Neutrophil (primary cell): Measurements from ENCODE around the gene ADAMTSL3.

Source experiments
- H3K27ac ChIP-seq: fragments of 200-600 bp; sonication (generic); 2 replicates; pipeline ENCODE4 v1.5.1; 2016; ENCODE audit warnings: mild to moderate bottlenecking, moderate library complexity
- H3K27me3 ChIP-seq: fragments of 200-600 bp; sonication (generic); 2 replicates; pipeline ENCODE4 v1.6.0; 2016; ENCODE audit warnings: mild to moderate bottlenecking
- H3K36me3 ChIP-seq: fragments of 200-600 bp; sonication (generic); 2 replicates; pipeline ENCODE4 v1.5.1; 2017
- H3K4me1 ChIP-seq, 2 experiments: fragments of 200-600 bp in 1 of 2; sonication (generic) in 1 of 2; 1 replicate in 1 of 2; 2 replicates in 1 of 2; pipeline versions ENCODE4 v1.5.1 to v1.6.1; 2013 to 2016; ENCODE audit warnings: low read depth in 1 of 2, low read length in 1 of 2, mild to moderate bottlenecking in 1 of 2, moderate library complexity in 1 of 2; ENCODE audit not compliant: control insufficient read depth in 1 of 2, insufficient read depth in 1 of 2
- H3K4me3 ChIP-seq, 2 experiments: fragments of 200-600 bp in 1 of 2; sonication (generic) in 1 of 2; 1 replicate in 1 of 2; 2 replicates in 1 of 2; pipeline ENCODE4 v1.5.1; 2013 to 2016; ENCODE audit warnings: low read depth in 1 of 2, low read length in 1 of 2, mild to moderate bottlenecking in 1 of 2, moderate library complexity in 1 of 2
- H3K9me3 ChIP-seq: fragments of 200-600 bp; sonication (generic); 2 replicates; pipeline ENCODE4 v1.5.1; 2016
- TF ChIP-seq, protein P1 (sequence below): fragments of 200-600 bp; sonication (generic); IDR thresholded peaks from 2 replicates; pipeline ENCODE4 v1.5.1; 2016; ENCODE audit warnings: antibody characterized with exemption

The ADAMTSL3 gene

DNA sequence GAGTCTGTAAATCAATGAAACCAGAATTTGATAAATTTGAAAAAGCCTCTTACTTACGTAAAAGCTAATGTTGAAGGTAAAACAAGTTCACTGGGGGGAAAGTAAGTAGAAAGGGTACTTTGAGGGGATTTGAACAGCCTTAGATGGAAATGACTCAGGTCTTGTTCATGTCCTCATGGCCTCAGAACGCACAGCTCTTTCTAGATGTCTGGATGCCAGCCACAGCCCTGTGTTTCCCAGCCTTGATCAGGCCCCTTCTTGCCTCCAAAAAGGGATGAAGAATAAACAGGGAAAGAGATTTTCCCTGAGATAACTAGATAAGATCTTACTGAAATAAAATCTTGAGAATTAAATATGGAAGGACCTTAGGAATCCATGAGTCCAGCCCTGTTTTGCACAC is 344.6 kb downstream of the ADAMTSL3 start:
- Histone ChIP-seq H3K27me3 (no peaks in the 10 kb centered on the region), H3K27ac (no peak overlapping the region), H3K4me1 (no peaks in the 10 kb centered on the region), H3K9me3 (no peaks in the 10 kb centered on the region), H3K36me3 (no peaks in the 10 kb centered on the region), H3K4me3 (no peak overlapping the region)
- TF ChIP-seq, protein P1, sequence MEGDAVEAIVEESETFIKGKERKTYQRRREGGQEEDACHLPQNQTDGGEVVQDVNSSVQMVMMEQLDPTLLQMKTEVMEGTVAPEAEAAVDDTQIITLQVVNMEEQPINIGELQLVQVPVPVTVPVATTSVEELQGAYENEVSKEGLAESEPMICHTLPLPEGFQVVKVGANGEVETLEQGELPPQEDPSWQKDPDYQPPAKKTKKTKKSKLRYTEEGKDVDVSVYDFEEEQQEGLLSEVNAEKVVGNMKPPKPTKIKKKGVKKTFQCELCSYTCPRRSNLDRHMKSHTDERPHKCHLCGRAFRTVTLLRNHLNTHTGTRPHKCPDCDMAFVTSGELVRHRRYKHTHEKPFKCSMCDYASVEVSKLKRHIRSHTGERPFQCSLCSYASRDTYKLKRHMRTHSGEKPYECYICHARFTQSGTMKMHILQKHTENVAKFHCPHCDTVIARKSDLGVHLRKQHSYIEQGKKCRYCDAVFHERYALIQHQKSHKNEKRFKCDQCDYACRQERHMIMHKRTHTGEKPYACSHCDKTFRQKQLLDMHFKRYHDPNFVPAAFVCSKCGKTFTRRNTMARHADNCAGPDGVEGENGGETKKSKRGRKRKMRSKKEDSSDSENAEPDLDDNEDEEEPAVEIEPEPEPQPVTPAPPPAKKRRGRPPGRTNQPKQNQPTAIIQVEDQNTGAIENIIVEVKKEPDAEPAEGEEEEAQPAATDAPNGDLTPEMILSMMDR: no peak

DNA sequence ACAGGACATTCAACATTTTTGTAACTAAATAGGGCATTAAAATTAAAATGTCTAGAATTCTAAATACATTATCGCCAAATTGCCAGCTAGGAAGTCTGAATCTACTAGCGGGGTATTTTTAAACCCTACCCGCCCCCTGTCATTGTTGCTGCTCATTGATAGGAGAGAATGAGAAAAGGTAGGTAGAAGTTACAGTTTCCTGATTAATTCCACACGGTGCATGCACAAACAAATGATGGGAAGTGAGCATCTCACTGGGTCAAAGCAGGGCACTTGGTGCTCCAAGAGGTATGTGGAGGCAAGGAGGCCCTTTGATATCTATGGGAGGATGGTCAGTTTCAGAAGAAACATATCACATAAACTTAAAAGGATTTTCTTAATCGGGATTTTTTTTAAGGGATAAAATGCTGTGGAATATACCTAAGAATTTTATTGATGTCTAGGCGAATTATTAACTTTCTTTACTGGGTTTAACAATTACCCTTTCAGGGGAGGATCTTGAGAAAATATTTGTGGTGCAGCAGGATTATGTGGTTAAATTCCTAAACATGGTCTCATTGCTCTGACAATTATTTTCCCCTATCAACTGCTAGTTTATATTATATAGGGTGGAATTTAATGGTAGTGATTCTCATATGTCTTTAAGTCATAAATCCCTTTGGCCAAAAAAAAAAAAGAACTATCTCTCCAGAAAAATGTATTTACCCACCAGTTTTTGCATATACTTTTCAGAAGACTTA is 345.6 kb downstream of the ADAMTSL3 start:
- H3K27ac ChIP-seq: no peak overlapping the region
- no peak overlapping the region for H3K4me3 ChIP-seq
- no peaks in the 10 kb centered on the region for H3K36me3 ChIP-seq
- H3K4me1 ChIP-seq: no peaks in the 10 kb centered on the region
- no peaks in the 10 kb centered on the region for H3K27me3 ChIP-seq
- TF ChIP-seq, protein P1: no peak
- no peaks in the 10 kb centered on the region for H3K9me3 ChIP-seq

DNA sequence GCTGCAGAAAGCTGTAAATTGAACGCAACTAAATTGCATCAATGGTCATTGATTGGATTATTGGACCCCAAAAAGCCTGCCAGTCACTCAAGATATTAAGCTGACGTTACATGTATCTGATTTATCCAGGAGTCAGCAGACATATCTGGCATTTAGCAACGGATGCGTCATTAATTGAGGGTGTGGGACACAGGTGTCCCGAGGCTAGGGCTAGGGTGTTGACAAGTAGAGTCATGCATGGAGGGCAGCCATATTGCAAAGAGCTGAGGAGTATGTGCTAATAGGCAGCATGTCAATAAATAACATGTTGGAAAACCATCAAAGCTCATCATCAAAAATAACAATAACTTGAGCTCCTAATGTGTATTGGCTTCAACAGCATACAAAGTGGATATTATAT is 347.1 kb downstream of the ADAMTSL3 start:
- H3K36me3 ChIP-seq: no peaks in the 10 kb centered on the region
- TF ChIP-seq, protein P1: no peak
- no peaks in the 10 kb centered on the region for H3K9me3 ChIP-seq
- H3K27ac ChIP-seq: no peak overlapping the region
- no peaks in the 10 kb centered on the region for H3K27me3 ChIP-seq
- no peaks in the 10 kb centered on the region for H3K4me1 ChIP-seq
- H3K4me3 ChIP-seq: no peak overlapping the region

DNA sequence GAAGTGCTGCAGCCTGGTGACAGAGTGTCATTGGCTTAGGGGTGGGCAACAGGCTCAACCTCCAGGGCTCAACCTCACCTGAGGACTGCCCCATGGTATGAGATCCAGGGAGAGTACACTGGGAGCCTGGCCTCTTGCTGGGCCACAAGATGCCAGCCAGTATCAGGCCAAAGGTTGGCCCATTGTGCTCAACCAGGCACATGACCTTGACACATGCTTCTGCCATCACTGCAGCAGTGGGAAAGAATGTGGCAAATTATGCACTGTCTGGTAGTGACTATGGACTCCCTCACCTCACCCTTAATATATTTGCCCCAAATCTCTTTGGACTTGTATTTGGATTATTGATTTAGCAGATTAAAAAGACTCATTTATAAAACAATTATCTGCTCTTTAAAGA is 347.7 kb downstream of the ADAMTSL3 start:
- Histone ChIP-seq H3K27ac (no peak overlapping the region), H3K36me3 (no peaks in the 10 kb centered on the region), H3K4me1 (no peaks in the 10 kb centered on the region), H3K4me3 (no peak overlapping the region), H3K9me3 (no peaks in the 10 kb centered on the region), H3K27me3 (no peaks in the 10 kb centered on the region)
- TF ChIP-seq, protein P1: no peak

DNA sequence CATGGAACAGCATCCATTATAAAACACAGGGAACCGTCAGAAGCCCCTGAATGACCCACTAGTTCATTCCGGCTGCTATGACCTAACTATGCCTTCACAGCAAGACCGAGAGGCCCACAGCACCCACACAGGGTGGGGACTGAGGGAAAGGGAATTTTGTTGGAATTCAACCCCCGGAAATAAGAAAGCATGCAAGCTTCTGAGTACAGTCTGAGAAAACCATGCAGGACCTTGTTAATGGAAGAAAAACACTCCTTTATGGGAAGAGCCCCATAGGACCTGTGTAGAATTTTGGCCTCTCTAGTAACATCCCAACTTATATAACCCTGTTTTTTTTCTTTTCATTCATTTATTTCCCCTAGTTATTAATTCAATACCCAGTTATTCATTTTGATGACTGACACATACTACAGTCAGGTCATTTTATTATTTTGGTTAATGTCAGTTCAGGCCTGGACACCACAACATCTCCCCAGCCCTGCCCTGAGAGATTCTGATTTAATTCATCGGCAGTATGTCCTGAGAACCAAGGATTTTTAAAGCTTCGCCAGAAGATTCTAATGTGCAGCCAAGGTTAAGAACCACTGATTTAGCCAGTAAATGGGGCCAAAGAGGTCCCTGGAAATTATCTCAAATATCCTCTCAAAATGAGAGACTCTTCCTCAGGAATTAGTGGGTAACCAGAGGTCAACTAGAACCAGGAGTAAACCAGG is 350.0 kb downstream of the ADAMTSL3 start:
- H3K4me3 ChIP-seq: no peak overlapping the region
- no peak overlapping the region for H3K27ac ChIP-seq
- H3K27me3 ChIP-seq: no peaks in the 10 kb centered on the region
- no peaks in the 10 kb centered on the region for H3K4me1 ChIP-seq
- no peaks in the 10 kb centered on the region for H3K9me3 ChIP-seq
- TF ChIP-seq, protein P1: no peak
- H3K36me3 ChIP-seq: no peaks in the 10 kb centered on the region
